Ishikawa (cell line): ENCODE measurements around the gene RAD51B.

Source experiments
- CEBPB ChIP-seq: IDR thresholded peaks from 2 replicates; pipeline ENCODE4 v1.6.1; 2012
- CREB1 ChIP-seq: IDR thresholded peaks from 2 replicates; pipeline ENCODE4 v1.6.1; 2012; ENCODE audit warnings: low read depth
- EGR1 ChIP-seq: IDR thresholded peaks from 2 replicates; pipeline ENCODE4 v1.6.1; 2012
- EP300 ChIP-seq: IDR thresholded peaks from 2 replicates; pipeline ENCODE4 v1.6.1; 2012; ENCODE audit warnings: borderline replicate concordance
- FOXM1 ChIP-seq: IDR thresholded peaks from 2 replicates; pipeline ENCODE4 v1.6.1; 2012; ENCODE audit warnings: low read depth, borderline replicate concordance
- MAX ChIP-seq: IDR thresholded peaks from 2 replicates; pipeline ENCODE4 v1.6.1; 2012
- NFIC ChIP-seq: IDR thresholded peaks from 2 replicates; pipeline ENCODE4 v1.6.1; 2012
- RAD21 ChIP-seq: IDR thresholded peaks from 2 replicates; pipeline ENCODE4 v1.6.1; 2012; ENCODE audit warnings: low read depth
- REST ChIP-seq: IDR thresholded peaks from 2 replicates; pipeline ENCODE4 v1.6.1; 2012; ENCODE audit warnings: low read depth, mild to moderate bottlenecking
- TAF1 ChIP-seq: IDR thresholded peaks from 2 replicates; pipeline ENCODE4 v1.6.1; 2012; ENCODE audit warnings: low read depth, mild to moderate bottlenecking
- TCF12 ChIP-seq: IDR thresholded peaks from 2 replicates; pipeline ENCODE4 v1.6.1; 2012; ENCODE audit warnings: low read depth
- TEAD4 ChIP-seq: IDR thresholded peaks from 2 replicates; pipeline ENCODE4 v1.6.1; 2012
- USF1 ChIP-seq: IDR thresholded peaks from 2 replicates; pipeline ENCODE4 v1.6.1; 2012
- YY1 ChIP-seq: IDR thresholded peaks from 2 replicates; pipeline ENCODE4 v1.6.1; 2012; ENCODE audit warnings: low read depth
- ZBTB7A ChIP-seq: IDR thresholded peaks from 2 replicates; pipeline ENCODE4 v1.6.1; 2012; ENCODE audit warnings: low read depth

The RAD51B gene

GRCh38 chr14:68285421-68286179 is 466.0 kb downstream of the RAD51B start:
- no peak for TF ChIP-seq RAD21
- TF ChIP-seq EGR1 = 0 out of 2 replicates have a peak, but pooled peaks have one; percentile 38

- TF ChIP-seq TAF1 = no peak
- TF ChIP-seq RAD21 = no peak
- no peak for TF ChIP-seq ZBTB7A
- no peak for TF ChIP-seq MAX
- no peak for TF ChIP-seq USF1
- TF ChIP-seq EGR1 = no peak
- TF ChIP-seq CEBPB = no peak
- no peak for TF ChIP-seq NFIC
- TF ChIP-seq CREB1 = no peak
- TF ChIP-seq REST = no peak
- TF ChIP-seq FOXM1 = no peak
- TF ChIP-seq EP300 = no peak
- TF ChIP-seq TEAD4 = no peak
- TF ChIP-seq YY1 = no peak
- no peak for TF ChIP-seq TCF12
These were observed 467.1 kb downstream of the RAD51B start for GRCh38 chr14:68286667-68287066.

- no peak for TF ChIP-seq REST
- peak; percentile 52; the same call in 1 of the 2 replicates for TF ChIP-seq FOXM1
- TF ChIP-seq EGR1 = no peak
- no peak for TF ChIP-seq ZBTB7A
- peak; percentile 87 for TF ChIP-seq EP300
- TF ChIP-seq NFIC = peak; percentile 71
- no peak for TF ChIP-seq CREB1
- TF ChIP-seq USF1 = no peak
- no peak for TF ChIP-seq CEBPB
- no peak for TF ChIP-seq YY1
- TF ChIP-seq MAX = 0 out of 2 replicates have a peak, but pooled peaks have one; percentile 19
- peak; percentile 82 for TF ChIP-seq TCF12
- TF ChIP-seq TEAD4 = peak; percentile 67
- TF ChIP-seq TAF1 = no peak
- peak; percentile 5; the same call in 1 of the 2 replicates for TF ChIP-seq RAD21
These were observed 472.2 kb downstream of the RAD51B start for GRCh38 chr14:68291820-68292219.

GRCh38 chr14:68292441-68293215 is 473.0 kb downstream of the RAD51B start:
- TF ChIP-seq TEAD4 (no peak), RAD21 (no peak), USF1 (no peak), YY1 (no peak), ZBTB7A (no peak), TAF1 (no peak), NFIC (no peak), TCF12 (no peak), FOXM1 (no peak), EP300 (no peak)

GRCh38 chr14:68293404-68293803 is 473.8 kb downstream of the RAD51B start:
- TF ChIP-seq EGR1 (no peak), TAF1 (no peak), EP300 (no peak), TEAD4 (no peak), FOXM1 (no peak), MAX (no peak), RAD21 (no peak), NFIC (no peak), TCF12 (no peak), CEBPB (no peak), USF1 (no peak)
